Type B pancreatic cell (in vitro differentiated cells): ENCODE data around the gene CCNL1. TPM values are rescaled to one million over a fixed set of nuclear protein-coding genes. Genes with fewer than 3 reads are reported as not detected.

Experiments
- DNase-seq: peaks from one replicate; pipeline ENCODE4 v3.0.0; 2021; ENCODE audit warnings: mixed read lengths; ENCODE audit not compliant: unreplicated experiment; ENCODE audit errors: extremely low spot score
- H3K27ac Mint-ChIP-seq: 2 replicates; pipeline ENCODE4 v1.8.0; 2021; ENCODE audit warnings: mild to moderate bottlenecking, mixed read lengths
- H3K27me3 Mint-ChIP-seq: 2 replicates; pipeline ENCODE4 v1.8.0; 2021; ENCODE audit warnings: mixed read lengths
- H3K36me3 Mint-ChIP-seq: 2 replicates; pipeline ENCODE4 v1.8.0; 2021; ENCODE audit warnings: mixed read lengths
- H3K4me1 Mint-ChIP-seq: one replicate; pipeline ENCODE4 v1.8.0; 2021; ENCODE audit warnings: mixed read lengths; ENCODE audit not compliant: unreplicated experiment
- H3K4me3 Mint-ChIP-seq: 2 replicates; pipeline ENCODE4 v1.8.0; 2021; ENCODE audit warnings: mild to moderate bottlenecking, mixed read lengths
- H3K9me3 Mint-ChIP-seq: 2 replicates; pipeline ENCODE4 v1.8.0; 2021; ENCODE audit warnings: mixed read lengths
- total RNA-seq: library from RNA; stranded (reverse); gene quantifications from 2 replicates; pipeline ENCODE4 v1.2.1, GENCODE V29; 2021; ENCODE audit warnings: low replicate concordance
- TF ChIP-seq, protein P1 (sequence below): fragments of 200-600 bp; sonication (generic); conservative IDR thresholded peaks from 2 replicates; pipeline ENCODE4 v1.5.0; 2021; ENCODE audit warnings: antibody characterized with exemption, mild to moderate bottlenecking

CCNL1 gene
- total RNA-seq, 1 donor from 2014 or later: 145 TPM

DNA sequence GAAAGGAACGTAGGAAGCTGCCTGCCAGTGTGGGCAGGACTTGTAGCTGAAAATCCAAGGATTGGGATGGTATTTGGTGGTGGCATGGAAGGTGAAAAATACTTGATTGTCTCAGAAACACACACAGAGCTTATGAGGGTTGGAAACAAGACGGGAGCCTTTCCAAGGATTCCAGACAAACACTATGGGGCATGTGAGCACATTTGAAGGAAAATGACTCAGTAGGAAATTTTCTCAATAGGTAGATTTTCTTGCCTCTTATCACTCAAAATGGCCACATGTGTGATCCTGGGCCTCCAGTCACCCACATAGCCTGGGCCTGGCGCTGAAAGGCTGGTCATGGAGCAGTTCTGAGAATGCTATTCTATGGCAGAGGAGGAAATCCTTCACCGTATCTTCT lies 47.4 kb downstream of the CCNL1 start:
- no peak overlapping the region for H3K27ac Mint-ChIP-seq
- no peaks in the 10 kb centered on the region for H3K9me3 Mint-ChIP-seq

DNA sequence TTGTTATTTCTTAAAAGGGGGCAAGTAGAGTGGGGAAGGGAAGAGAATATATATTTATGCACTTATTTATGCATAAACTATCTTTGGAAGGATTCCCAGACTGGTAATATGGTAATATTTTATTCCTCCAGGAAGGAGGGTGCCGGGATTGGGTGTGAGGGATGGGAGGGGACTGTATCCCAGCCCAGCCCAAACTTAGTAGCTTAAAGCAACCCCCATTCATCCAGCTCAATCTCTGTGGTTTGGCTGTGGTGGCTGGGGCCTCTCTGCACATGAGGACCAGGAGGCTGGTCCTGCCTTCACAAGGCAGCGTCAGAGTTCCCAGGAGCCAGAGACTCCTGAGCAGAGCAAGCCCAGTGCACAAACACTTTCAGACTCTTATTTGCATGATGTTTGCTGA lies 48.4 kb downstream of the CCNL1 start:
- Mint-ChIP-seq H3K4me3 (no peak overlapping the region), H3K9me3 (no peaks in the 10 kb centered on the region), H3K27me3 (no peaks in the 10 kb centered on the region), H3K4me1 (peaks cover 50% of the 10 kb centered on the region), H3K36me3 (no peaks in the 10 kb centered on the region), H3K27ac (no peak overlapping the region)
- TF ChIP-seq, protein P1, sequence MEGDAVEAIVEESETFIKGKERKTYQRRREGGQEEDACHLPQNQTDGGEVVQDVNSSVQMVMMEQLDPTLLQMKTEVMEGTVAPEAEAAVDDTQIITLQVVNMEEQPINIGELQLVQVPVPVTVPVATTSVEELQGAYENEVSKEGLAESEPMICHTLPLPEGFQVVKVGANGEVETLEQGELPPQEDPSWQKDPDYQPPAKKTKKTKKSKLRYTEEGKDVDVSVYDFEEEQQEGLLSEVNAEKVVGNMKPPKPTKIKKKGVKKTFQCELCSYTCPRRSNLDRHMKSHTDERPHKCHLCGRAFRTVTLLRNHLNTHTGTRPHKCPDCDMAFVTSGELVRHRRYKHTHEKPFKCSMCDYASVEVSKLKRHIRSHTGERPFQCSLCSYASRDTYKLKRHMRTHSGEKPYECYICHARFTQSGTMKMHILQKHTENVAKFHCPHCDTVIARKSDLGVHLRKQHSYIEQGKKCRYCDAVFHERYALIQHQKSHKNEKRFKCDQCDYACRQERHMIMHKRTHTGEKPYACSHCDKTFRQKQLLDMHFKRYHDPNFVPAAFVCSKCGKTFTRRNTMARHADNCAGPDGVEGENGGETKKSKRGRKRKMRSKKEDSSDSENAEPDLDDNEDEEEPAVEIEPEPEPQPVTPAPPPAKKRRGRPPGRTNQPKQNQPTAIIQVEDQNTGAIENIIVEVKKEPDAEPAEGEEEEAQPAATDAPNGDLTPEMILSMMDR: no peak
- no peak for DNase-seq

More for the DNA sequence above, 47.4 kb downstream of the CCNL1 start:
- no peaks in the 10 kb centered on the region for H3K36me3 Mint-ChIP-seq
- H3K4me1 Mint-ChIP-seq: peaks cover 43% of the 10 kb centered on the region
- TF ChIP-seq, protein P1: no peak
- DNase-seq: no peak
- no peaks in the 10 kb centered on the region for H3K27me3 Mint-ChIP-seq
- no peak overlapping the region for H3K4me3 Mint-ChIP-seq

DNA sequence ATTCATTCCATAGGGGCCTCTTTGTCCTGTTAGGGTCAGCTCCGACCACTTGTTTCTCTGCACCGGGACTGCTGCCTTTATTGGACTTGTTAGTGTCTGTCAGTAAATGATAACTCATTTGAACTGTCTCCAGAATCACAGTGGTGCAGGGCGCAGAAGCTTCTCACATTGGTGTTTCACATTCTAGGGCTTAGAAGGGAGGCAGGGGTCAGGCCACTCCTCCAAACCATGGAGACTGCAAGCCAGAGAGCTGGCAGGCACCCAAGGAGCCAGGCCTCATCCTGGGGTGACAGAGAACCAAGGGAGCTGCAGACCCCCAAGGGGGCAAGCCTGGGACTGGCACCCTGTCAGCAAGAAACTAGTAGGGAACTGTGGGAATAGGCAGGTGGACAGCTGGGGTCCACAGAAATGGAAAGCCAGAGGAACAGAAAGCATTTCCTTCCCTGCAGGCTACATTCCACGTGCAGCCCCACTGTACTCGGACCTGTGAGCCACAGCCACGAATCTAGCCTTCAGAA lies 49.1 kb downstream of the CCNL1 start:
- peaks cover 48% of the 10 kb centered on the region for H3K4me1 Mint-ChIP-seq
- no peak overlapping the region for H3K27ac Mint-ChIP-seq
- H3K27me3 Mint-ChIP-seq: no peaks in the 10 kb centered on the region

DNA sequence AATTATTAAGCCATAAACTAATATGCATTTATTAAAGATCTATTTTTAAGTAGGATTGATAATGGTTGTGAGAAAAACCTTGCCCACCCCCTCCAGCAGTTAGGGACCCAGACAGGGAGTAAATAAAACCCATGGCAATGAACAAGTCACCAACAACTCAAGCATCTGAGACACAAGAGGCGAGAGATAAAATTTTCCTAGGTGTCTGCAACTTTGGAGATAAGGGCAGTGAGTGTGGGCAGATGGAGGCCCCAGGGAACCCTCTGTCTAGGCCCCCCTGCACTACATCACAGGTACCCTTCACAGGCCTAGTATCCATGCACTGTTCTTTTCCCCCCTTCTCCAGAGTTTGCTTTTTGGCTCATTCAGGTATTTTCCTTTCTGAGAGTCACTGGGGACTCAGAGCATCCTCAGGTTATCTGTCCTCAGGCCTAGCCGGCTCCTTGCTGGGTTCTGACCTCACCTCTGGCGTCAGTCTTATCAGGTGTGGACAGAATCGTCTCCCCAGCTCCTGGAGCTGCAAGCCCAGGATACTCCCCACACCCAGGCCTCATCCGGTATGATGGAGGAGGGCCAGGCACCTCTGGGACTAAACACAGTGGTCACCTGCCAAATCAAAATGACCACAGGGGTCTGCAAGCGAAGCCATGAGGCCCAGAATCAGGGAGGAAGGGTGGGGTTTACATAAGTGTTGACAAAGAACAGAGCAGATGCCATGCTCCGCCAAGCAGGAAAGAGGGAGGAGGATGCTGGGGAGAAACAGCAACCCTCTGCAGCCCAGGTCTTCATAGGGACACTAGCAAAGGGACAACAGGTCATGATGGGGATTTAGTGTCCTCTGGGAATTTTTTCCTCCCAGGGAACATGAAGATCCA lies 50.4 kb downstream of the CCNL1 start:
- TF ChIP-seq, protein P1: no peak
- no peak for DNase-seq
- Mint-ChIP-seq H3K27me3 (no peaks in the 10 kb centered on the region), H3K4me3 (no peak overlapping the region), H3K9me3 (no peaks in the 10 kb centered on the region), H3K4me1 (peaks cover 44% of the 10 kb centered on the region), H3K27ac (no peak overlapping the region), H3K36me3 (no peaks in the 10 kb centered on the region)

More for the DNA sequence above, 49.1 kb downstream of the CCNL1 start:
- DNase-seq: no peak
- TF ChIP-seq, protein P1: no peak
- Mint-ChIP-seq H3K4me3 (no peak overlapping the region), H3K9me3 (no peaks in the 10 kb centered on the region), H3K36me3 (no peaks in the 10 kb centered on the region)

DNA sequence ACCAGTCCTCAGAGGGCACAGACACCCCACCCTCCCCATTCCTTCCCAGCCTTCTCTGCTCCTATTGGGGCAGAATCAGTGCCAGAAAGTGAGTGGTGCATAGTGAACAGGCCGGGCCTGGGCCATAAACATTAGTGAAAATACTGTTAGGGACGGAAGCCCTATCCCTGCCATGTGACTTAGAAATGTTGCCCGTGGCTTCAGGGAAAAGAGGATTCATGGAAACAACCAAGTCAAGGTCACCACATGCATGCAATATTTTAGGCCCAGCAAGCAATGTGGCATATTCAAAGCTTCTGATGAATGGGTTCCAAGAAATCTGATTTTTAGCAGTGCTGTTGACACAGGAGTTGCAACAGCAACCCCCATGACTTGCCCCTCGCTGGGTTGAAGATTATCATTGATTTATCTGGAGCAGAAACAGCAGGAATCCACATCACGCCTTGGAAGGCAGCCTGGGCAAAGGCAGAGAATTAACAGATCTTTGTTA lies 52.3 kb downstream of the CCNL1 start:
- Mint-ChIP-seq H3K4me3 (no peak overlapping the region), H3K9me3 (no peaks in the 10 kb centered on the region), H3K27me3 (no peaks in the 10 kb centered on the region), H3K27ac (no peak overlapping the region), H3K36me3 (no peaks in the 10 kb centered on the region), H3K4me1 (peaks cover 49% of the 10 kb centered on the region)
- TF ChIP-seq, protein P1: no peak
- DNase-seq: no peak
